ENCODE measurements around the gene BANF2. TPM values are rescaled to one million over a fixed set of nuclear protein-coding genes. Genes with fewer than 3 reads are reported as not detected.

Gene BANF2
- total and polyA plus RNA-seq, 10 of the 15 experiments (the other 5 are each of a cell fraction or from before 2014, with no cell fraction given) = not detected

DNA sequence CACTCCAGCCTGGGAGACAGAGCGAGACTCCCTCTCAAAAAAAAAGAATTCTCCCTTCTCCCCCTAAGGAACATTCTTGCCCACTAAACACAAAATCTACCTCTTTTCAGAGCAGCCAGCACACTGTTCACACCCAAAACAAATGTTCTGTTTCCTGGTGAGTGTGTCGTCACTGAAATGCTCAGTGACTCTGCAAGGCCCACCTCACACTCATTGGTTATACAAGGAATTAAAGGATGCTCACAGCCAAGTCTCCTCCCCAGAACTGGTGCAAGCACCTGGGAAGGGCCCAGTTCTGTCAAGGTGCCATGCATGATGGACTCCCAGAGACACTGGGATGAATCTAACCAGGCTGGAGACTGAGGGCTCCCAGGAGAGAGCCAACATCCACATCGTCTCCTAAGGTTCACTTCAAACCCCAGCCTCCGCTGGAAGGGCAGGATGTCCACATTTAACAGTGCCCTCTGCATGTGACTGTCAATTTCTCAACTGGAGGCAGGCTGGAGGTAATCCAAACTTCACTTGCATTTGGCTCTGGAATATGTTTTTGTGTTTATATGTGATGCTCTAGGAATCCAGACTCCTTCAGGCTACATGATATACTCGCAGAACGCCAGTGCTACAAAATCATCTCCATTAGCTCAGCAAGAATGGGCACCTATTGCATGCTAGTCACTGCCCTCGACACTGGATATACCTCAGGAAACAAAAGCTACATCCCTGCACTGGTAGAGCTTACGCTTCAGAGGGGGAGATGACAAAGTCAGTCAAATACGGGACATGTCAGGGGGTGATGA lies 24.8 kb upstream of the BANF2 start:
- H4K20me1 ChIP-seq (ENCODE audit: control insufficient read depth, insufficient read depth) = no peaks in the 10 kb centered on the region; the same call in 1 of the 2 replicates
- H3K27ac ChIP-seq (ENCODE audit: control insufficient read depth, insufficient read depth) = no peak overlapping the region
- no peak overlapping the region for H2AFZ ChIP-seq (ENCODE audit: control insufficient read depth, low read depth, low read length)
- no peaks in the 10 kb centered on the region; a peak in 3 of 4 replicates for H3K36me3 ChIP-seq (ENCODE audit: control insufficient read depth in 2 of 2, insufficient read depth in 2 of 2, low read length in 1 of 2)
- ChIA-PET RAD21 (ENCODE audit: unreplicated experiment) (no interaction called here), POLR2A (no interaction called here), SMC1A (ENCODE audit: uncharacterized antibody, unreplicated experiment) (no interaction called here), CTCF (interaction anchor here (2.0 kb wide), 1 partner anchor 321 kb away, joined by 4 read pairs; no protein-coding TSS in a partner anchor)
- H3K79me2 ChIP-seq (ENCODE audit: control insufficient read depth, insufficient read depth, low read length) = peaks cover 24% of the 10 kb centered on the region
- in situ Hi-C loops (cut with MboI) (loop anchor here (5.0 kb wide), 1 partner anchor 227 kb away; no protein-coding TSS in a partner anchor), intact Hi-C loops (cut with micrococcal nuclease; ENCODE audit: unreplicated experiment) (no loop called here)
- FAIRE-seq = no peak
- peaks cover 2% of the 10 kb centered on the region for H3K4me1 ChIP-seq (ENCODE audit: control insufficient read depth, insufficient read depth, low read length)
- no peaks in the 10 kb centered on the region for H3K9me3 ChIP-seq (replicated peaks; ENCODE audit: control insufficient read depth, insufficient read depth, low read length)
- H3K4me3 ChIP-seq = no peak overlapping the region
- H3K27me3 ChIP-seq (replicated peaks in 1 of 2; ENCODE audit: control insufficient read depth in 2 of 2, insufficient read depth in 2 of 2, low read length in 1 of 2) = no peaks in the 10 kb centered on the region
- no peak for DNase-seq (ENCODE audit: low read depth, low spot score)
- no peak overlapping the region for H3K4me2 ChIP-seq (ENCODE audit: control insufficient read depth, insufficient read depth)
- WGBS (ENCODE audit: insufficient coverage, insufficient replicate concordance, low lambda C conversion rate, missing lambda C conversion rate) = 100% methylated on average over 9 of the region's 9 CpGs
- ATAC-seq = no peak
- no peak overlapping the region for H3K9ac ChIP-seq (ENCODE audit: control insufficient read depth, insufficient read depth, low read length)
- BruUV-seq (replicated peaks) = no TSS peak
- TF ChIP-seq, protein P1, sequence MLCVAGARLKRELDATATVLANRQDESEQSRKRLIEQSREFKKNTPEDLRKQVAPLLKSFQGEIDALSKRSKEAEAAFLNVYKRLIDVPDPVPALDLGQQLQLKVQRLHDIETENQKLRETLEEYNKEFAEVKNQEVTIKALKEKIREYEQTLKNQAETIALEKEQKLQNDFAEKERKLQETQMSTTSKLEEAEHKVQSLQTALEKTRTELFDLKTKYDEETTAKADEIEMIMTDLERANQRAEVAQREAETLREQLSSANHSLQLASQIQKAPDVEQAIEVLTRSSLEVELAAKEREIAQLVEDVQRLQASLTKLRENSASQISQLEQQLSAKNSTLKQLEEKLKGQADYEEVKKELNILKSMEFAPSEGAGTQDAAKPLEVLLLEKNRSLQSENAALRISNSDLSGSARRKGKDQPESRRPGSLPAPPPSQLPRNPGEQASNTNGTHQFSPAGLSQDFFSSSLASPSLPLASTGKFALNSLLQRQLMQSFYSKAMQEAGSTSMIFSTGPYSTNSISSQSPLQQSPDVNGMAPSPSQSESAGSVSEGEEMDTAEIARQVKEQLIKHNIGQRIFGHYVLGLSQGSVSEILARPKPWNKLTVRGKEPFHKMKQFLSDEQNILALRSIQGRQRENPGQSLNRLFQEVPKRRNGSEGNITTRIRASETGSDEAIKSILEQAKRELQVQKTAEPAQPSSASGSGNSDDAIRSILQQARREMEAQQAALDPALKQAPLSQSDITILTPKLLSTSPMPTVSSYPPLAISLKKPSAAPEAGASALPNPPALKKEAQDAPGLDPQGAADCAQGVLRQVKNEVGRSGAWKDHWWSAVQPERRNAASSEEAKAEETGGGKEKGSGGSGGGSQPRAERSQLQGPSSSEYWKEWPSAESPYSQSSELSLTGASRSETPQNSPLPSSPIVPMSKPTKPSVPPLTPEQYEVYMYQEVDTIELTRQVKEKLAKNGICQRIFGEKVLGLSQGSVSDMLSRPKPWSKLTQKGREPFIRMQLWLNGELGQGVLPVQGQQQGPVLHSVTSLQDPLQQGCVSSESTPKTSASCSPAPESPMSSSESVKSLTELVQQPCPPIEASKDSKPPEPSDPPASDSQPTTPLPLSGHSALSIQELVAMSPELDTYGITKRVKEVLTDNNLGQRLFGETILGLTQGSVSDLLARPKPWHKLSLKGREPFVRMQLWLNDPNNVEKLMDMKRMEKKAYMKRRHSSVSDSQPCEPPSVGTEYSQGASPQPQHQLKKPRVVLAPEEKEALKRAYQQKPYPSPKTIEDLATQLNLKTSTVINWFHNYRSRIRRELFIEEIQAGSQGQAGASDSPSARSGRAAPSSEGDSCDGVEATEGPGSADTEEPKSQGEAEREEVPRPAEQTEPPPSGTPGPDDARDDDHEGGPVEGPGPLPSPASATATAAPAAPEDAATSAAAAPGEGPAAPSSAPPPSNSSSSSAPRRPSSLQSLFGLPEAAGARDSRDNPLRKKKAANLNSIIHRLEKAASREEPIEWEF (IDR thresholded peaks at IDR 0.05; ENCODE audit: insufficient replicate concordance, low read depth, low read length) = no peak
- no peak for TF ChIP-seq BHLHE40 (IDR thresholded peaks at IDR 0.05; ENCODE audit: borderline replicate concordance in 1 of 2, low read depth in 2 of 2, low read length in 1 of 2)
- TF ChIP-seq, protein P2, sequence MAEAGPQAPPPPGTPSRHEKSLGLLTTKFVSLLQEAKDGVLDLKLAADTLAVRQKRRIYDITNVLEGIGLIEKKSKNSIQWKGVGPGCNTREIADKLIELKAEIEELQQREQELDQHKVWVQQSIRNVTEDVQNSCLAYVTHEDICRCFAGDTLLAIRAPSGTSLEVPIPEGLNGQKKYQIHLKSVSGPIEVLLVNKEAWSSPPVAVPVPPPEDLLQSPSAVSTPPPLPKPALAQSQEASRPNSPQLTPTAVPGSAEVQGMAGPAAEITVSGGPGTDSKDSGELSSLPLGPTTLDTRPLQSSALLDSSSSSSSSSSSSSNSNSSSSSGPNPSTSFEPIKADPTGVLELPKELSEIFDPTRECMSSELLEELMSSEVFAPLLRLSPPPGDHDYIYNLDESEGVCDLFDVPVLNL (IDR thresholded peaks at IDR 0.05; ENCODE audit: low read depth, low read length) = no peak
